ENCODE data around the gene DLGAP4.

DLGAP4 gene

DNA sequence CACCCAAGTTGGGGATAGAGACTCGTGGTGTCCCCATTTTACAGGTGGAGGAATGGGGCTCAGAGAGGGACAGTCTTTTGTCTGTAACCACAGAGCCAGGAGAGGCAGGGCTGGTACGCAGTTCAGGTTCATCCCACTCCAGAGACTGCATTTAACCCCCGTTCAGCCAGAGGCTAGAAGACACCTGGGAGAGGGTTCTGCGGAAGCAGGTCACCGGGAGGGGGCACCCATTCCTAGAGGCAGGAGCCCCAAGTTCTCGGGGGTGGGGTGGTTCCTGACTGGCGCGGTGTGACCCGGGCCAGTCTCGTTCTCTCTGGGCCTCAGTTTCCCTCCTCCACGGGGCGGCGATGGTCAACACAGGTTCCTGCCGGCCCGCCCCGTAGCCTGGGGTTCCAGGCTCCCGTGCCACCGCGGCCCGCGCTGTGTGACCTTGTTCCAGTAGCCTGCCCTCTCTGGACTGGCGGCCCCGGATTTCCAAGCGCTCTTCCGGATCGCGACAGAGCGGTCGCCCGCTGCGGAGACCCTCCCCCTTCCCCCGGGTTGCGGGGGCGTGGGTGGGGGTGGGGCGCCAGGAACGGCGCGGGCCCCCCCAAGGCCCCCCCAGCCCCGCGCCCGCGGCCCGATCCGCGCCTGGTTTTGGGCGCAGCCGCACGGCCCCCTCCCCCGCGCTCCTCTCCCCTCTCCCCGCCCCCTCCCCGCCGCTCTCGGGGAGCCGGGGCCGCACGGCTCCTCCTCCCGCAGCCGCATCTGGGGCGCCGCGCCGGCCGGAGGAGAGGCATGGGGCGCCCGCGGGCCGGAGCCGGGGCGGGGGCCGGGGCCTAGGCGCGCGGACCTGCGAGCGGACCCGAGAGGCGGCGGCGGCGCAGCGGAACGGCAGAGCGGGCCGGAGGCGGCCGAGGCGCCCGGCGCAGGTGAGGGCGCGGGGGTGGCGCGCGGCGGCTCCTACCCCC, at the start of gene DLGAP4:
Gene DLGAP4 (plus strand): TSS at position 738 of the 950 bp plus-strand sequence. CDS start 125,379 bp downstream, outside the sequence.
- DNase-seq (ENCODE audit: low spot score), result no peak

- no peak for DNase-seq (ENCODE audit: low spot score)
These were observed 46.7 kb upstream of the DLGAP4 start for GRCh38 chr20:36259177-36260061.

DNA sequence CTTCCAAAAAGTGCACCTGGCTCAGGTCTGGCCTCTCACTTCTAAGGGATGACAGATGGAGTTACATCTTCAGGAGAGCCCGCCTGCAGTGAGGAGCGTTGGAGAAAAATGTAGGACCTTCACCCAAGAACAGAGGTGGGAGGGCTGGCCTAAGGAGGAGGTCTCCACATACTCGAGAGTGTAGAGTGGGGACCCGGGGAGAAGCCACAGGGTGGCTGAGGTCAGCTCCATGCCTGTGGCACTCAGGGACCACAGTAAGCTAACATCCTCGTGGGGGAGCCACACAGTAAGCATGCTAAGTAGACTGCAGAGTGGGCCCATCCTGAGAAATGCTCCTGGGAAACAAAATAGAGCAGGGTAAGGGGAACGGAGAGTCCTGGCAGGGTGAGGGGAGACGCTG, 45.8 kb upstream of the DLGAP4 start:
- no peak for DNase-seq (ENCODE audit: low spot score)

- no peak for DNase-seq (ENCODE audit: low spot score)
These were observed 44.6 kb upstream of the DLGAP4 start for GRCh38 chr20:36261389-36262105.

GRCh38 chr20:36262440-36262839, 43.7 kb upstream of the DLGAP4 start:
- no peak for DNase-seq (ENCODE audit: low spot score)

DNA sequence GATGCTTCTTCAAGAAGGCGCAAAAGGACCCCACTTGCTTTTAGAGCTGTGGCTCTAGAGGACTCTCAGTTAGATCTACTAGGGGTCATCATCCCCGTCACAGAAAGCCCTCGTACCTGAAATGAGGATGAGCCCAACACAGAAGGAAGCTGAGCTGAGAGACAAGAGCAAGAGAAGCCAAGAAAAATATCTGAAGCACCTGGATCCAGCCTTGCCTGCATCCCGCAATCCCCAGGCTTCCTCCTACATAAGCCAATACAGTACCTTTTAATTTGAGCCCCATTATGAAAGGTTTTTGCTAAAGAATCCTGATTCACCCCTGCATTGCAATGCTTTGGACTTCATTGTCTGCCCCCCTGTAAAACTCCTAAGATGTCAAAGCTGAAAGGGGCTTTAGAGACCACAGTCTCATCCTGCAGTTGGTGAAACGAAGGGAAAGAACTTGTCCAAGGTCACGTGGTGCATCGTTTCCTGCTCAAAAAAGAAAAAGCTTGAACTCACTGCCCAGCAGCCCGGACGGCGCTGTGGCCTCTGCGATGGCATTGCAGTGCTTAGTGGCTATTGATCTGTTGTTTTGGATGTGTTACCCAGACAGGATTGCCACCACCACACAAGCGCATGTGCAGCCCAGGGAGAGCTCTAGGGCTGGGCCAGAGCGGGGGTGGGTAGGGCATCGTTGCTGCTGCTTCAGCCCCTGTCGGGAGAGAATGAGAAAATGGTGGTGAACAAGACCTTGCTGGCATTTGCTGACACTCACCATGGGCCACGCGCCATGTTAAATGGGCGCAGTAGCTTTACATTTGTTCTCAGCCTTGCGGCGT, 41.5 kb upstream of the DLGAP4 start:
- DNase-seq (ENCODE audit: low spot score), result no peak

DNA sequence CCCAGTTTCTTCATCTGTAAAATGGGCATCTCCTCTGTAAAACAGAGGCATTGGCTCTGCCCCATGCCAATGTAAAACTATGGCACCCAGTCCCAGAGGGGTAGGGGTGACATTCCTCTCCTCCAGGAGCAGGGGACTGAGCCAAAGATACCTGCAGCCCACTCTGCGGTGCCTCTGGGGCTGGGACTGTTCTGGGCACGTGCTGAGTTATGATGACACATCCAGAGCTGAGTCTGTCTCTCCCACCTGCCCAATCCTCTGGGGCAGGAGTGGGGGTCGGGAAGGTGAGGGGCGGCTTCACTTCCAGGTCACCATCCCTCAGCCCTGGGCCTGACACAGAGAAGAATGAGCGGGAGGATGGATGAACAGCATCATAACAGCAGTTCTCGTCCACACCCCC, 40.0 kb upstream of the DLGAP4 start:
- no peak for DNase-seq (ENCODE audit: low spot score)

- no peak for DNase-seq (ENCODE audit: low spot score)
These were observed 38.3 kb upstream of the DLGAP4 start for GRCh38 chr20:36267605-36268381.

GRCh38 chr20:36268440-36269342, 37.4 kb upstream of the DLGAP4 start:
- DNase-seq (ENCODE audit: low spot score), result no peak

DNA sequence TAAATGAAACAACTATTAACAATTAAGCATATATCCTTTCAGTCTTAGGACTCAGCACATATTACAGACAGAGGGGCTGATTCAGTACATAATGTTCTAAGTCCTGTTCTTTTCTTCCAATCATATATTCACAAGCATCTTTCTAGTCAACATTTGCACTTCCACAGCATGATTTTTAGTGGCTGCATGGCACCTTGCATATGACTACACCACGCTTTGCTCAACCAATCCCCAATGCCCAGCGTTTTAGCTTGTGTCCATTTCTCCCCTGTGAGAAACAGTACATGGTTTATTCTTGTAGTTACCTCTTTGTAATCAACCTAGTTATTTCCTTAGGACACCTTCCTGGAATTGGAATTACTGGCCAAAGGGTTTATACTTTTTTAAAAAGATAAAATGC, 36.6 kb upstream of the DLGAP4 start:
- DNase-seq (ENCODE audit: low spot score), result no peak

GRCh38 chr20:36270744-36271638, 35.1 kb upstream of the DLGAP4 start:
- no peak for DNase-seq (ENCODE audit: low spot score)

GRCh38 chr20:36271639-36272546, 34.2 kb upstream of the DLGAP4 start:
- no peak for DNase-seq (ENCODE audit: low spot score)

DNA sequence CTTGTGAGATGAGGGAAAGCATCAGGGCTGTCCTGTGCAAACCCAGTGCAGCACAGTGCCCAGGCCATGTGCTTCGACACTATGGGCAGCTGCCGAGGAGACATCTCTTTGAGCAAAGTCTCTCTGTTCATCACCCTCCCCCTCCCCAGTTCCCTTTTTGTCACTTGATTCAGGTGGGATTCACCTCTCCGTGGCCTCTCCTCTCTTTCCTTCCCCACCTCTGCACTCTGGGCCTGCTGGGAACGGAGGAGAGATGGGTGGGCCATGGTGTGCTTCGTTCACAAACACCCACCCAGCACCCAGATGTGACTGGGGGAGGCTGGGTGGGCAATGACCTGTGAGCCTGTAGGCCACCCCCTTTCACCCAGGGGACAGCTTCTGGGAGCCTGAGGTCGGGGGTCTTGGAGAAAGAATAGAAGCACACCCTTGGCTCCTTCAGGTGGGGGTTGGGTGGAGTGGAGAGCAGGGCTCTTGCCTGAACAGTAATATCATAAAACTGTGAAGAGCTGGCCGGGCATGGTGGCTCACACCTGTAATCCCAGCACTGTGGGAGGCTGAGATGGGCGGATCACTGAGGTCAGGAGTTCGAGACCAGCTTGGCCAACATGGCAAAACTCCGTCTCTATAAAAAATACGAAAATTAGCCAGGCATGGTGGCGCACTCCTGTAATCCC, 33.5 kb upstream of the DLGAP4 start:
- DNase-seq (ENCODE audit: low spot score), result no peak

DNA sequence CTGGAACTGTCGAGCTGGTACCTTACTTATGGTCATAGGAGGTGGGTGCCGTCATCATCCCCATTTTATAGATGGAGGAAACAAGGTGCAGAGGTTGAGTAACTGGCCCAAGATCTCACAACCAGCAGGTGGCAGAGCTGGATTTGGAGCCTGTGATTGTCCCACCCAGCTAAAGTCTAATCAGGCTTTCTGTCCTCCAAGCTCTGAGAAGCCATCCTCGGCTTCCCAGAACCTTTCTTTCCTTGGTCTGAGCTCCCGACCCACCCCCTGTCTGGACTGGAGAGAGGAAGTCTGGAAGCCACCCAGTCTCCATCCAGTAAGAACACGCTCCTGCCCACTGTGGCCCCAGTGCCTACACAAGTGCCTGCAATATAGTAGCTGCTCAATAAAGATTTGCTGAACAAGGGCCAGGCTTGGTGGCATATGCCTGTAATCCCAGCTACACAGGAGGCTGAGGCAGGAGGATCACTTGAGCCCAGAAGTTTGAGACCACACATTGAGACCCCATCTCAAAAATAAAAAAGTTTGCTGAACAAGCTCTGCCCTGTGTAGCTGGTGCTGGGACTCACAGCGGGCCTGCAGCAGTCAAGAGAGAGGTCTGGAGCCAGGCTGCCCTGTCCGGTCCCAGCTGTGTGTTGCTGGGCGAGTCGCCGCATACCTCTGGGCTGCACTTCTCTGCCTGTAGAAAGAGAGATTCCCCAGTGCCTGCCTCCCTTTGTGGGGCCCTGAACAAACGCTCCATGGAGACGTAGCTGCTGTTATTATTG, 32.5 kb upstream of the DLGAP4 start:
- no peak for DNase-seq (ENCODE audit: low spot score)

DNA sequence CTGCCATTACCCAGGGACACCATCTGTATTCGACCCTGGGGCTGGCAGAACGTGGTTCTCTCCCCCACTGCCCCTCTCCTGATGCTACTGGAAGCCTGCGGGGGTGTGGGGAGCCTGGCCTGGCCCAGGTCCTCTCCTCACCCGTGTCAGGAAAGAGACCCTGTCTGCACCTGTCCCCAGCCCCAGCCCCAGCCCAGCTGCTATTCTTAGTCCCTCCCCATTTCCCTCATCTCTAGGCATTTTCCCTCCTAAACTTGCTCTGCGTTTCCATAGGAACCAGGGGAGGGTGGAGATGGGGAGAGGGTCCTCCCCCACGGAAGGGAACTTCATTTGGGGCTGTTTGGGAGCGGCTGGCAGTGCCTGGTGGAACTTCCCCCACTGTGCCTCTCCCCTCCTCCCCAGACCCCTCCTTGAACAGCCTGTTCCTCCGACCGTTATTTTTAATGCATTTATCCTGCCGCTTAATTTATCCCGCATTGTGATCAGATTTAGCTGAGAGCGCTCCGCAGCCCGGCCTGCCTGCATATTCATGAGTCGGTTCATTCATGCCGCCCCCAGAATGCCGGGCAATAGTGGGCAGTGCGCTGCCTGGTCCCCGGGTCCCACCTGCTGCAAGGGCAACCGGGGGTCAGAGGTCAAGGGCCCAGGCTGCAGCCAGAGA, 31.8 kb upstream of the DLGAP4 start:
- DNase-seq (ENCODE audit: low spot score), result no peak
